DND-41 (cell line): Measurements from ENCODE around the gene CTPS2.

Source experiments
- ATAC-seq: fragments of 200-7000 bp; cut with Tn5 transposase; 3 replicates; pipeline ENCODE4 v1.9.1; 2021; ENCODE audit warnings: low read depth; ENCODE audit not compliant: insufficient read depth
- DNase-seq: peaks from one replicate; pipeline ENCODE4 v3.0.0-alpha.2; 2020
- H2AFZ ChIP-seq: 2 replicates; pipeline ENCODE4 v1.6.0; 2012; ENCODE audit warnings: low read depth, low read length
- H3K27ac ChIP-seq: 2 replicates; pipeline ENCODE4 v1.5.1; 2012; ENCODE audit warnings: low read length, inconsistent platforms
- H3K27me3 ChIP-seq: fragments of 200-600 bp; sonication (generic); 2 replicates; pipeline ENCODE4 v1.6.0; 2012; ENCODE audit warnings: low read length, mild to moderate bottlenecking, inconsistent platforms; ENCODE audit not compliant: insufficient read depth, poor library complexity
- H3K36me3 ChIP-seq: 2 replicates; pipeline ENCODE4 v1.5.1; 2012; ENCODE audit warnings: low read length, inconsistent platforms; ENCODE audit not compliant: insufficient read depth
- H3K4me1 ChIP-seq: 2 replicates; pipeline ENCODE4 v1.5.1; 2012; ENCODE audit warnings: mild to moderate bottlenecking, low read length; ENCODE audit not compliant: insufficient read depth
- H3K4me2 ChIP-seq: 2 replicates; pipeline ENCODE4 v1.6.0; 2012; ENCODE audit warnings: mild to moderate bottlenecking, moderate library complexity, low read length, inconsistent platforms; ENCODE audit not compliant: insufficient read depth
- H3K4me3 ChIP-seq, 2 experiments: fragments of 200-600 bp in 1 of 2; shearing (Covaris generic) in 1 of 2; 2 replicates each; pipeline ENCODE4 v1.5.1; 2012 to 2016; ENCODE audit warnings: inconsistent platforms in 2 of 2, low read length in 2 of 2, mild to moderate bottlenecking in 2 of 2, low read depth in 1 of 2, moderate library complexity in 1 of 2
- H3K79me2 ChIP-seq: 2 replicates; pipeline ENCODE4 v1.6.0; 2012; ENCODE audit warnings: low read length, inconsistent platforms; ENCODE audit not compliant: insufficient read depth
- H3K9ac ChIP-seq: 2 replicates; pipeline ENCODE4 v1.6.0; 2012; ENCODE audit warnings: low read depth, mild to moderate bottlenecking, inconsistent platforms, low read length, moderate library complexity
- H3K9me3 ChIP-seq: 2 replicates; pipeline ENCODE4 v1.5.1; 2012; ENCODE audit warnings: low read length, moderate library complexity, mild to moderate bottlenecking, inconsistent platforms; ENCODE audit not compliant: insufficient read depth, severe bottlenecking
- H4K20me1 ChIP-seq: 2 replicates; pipeline ENCODE4 v1.6.0; 2012; ENCODE audit warnings: low read length; ENCODE audit not compliant: insufficient read depth
- EZH2 ChIP-seq: IDR thresholded peaks from 3 replicates; pipeline ENCODE4 v1.6.1; 2012; ENCODE audit warnings: borderline replicate concordance, low read depth, mild to moderate bottlenecking, moderate library complexity, low read length, inconsistent platforms; ENCODE audit not compliant: severe bottlenecking
- TF ChIP-seq, protein P1 (sequence below): IDR thresholded peaks from 2 replicates; pipeline ENCODE4 v1.5.1; 2012; ENCODE audit warnings: borderline replicate concordance, low read length, moderate library complexity, mild to moderate bottlenecking; ENCODE audit not compliant: poor library complexity, severe bottlenecking; ENCODE audit errors: extremely low read depth

CTPS2 gene

GRCh38 chrX:16658284-16658683 lies 54.2 kb downstream of the CTPS2 start:
- no peaks in the 10 kb centered on the region for H4K20me1 ChIP-seq
- TF ChIP-seq, protein P1, sequence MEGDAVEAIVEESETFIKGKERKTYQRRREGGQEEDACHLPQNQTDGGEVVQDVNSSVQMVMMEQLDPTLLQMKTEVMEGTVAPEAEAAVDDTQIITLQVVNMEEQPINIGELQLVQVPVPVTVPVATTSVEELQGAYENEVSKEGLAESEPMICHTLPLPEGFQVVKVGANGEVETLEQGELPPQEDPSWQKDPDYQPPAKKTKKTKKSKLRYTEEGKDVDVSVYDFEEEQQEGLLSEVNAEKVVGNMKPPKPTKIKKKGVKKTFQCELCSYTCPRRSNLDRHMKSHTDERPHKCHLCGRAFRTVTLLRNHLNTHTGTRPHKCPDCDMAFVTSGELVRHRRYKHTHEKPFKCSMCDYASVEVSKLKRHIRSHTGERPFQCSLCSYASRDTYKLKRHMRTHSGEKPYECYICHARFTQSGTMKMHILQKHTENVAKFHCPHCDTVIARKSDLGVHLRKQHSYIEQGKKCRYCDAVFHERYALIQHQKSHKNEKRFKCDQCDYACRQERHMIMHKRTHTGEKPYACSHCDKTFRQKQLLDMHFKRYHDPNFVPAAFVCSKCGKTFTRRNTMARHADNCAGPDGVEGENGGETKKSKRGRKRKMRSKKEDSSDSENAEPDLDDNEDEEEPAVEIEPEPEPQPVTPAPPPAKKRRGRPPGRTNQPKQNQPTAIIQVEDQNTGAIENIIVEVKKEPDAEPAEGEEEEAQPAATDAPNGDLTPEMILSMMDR, result no peak
- no peak for TF ChIP-seq EZH2
- no peaks in the 10 kb centered on the region for H3K9me3 ChIP-seq
- no peak overlapping the region for H3K9ac ChIP-seq
- H3K79me2 ChIP-seq, result no peaks in the 10 kb centered on the region
- no peaks in the 10 kb centered on the region for H3K4me1 ChIP-seq
- no peak overlapping the region for H3K27ac ChIP-seq
- H2AFZ ChIP-seq, result no peak overlapping the region
- no peaks in the 10 kb centered on the region for H3K36me3 ChIP-seq
- H3K4me3 ChIP-seq, result no peak overlapping the region
- no peak overlapping the region for H3K4me2 ChIP-seq
- ATAC-seq (no peak), DNase-seq (no peak)
- H3K27me3 ChIP-seq, result no peaks in the 10 kb centered on the region

GRCh38 chrX:16654093-16654492 lies 58.4 kb downstream of the CTPS2 start:
- H3K4me1 ChIP-seq, result no peaks in the 10 kb centered on the region
- H3K27me3 ChIP-seq, result no peaks in the 10 kb centered on the region
- H3K4me3 ChIP-seq, result no peak overlapping the region
- TF ChIP-seq, protein P1, result no peak
- no peak for TF ChIP-seq EZH2
- H2AFZ ChIP-seq, result no peak overlapping the region
- no peak for DNase-seq
- H3K27ac ChIP-seq, result no peak overlapping the region
- H3K9ac ChIP-seq, result no peak overlapping the region
- H3K4me2 ChIP-seq, result no peak overlapping the region
- H3K9me3 ChIP-seq, result no peaks in the 10 kb centered on the region
- ATAC-seq, result no peak
- no peaks in the 10 kb centered on the region for H3K79me2 ChIP-seq
- H4K20me1 ChIP-seq, result no peaks in the 10 kb centered on the region
- H3K36me3 ChIP-seq, result no peaks in the 10 kb centered on the region

DNA sequence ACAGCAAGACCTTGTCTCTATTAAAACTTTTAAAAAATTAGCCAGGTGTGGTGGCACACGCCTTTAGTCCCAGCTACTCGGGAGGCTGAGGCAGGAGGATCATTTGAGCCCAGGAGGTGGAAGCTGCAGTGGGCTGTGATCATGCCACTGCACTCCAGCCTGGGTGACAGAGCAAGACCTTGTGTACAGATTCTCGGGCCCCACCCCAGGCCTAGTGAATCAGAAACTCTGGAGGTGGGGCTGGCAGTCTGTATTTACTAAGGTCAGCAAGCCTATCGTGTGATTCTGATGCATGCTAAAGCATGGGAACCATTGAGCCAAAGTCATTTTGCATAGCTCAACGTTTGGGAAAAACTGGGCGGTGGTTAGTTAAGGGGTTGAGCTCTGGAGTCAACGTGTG lies 59.0 kb downstream of the CTPS2 start:
- no peaks in the 10 kb centered on the region for H4K20me1 ChIP-seq
- no peak overlapping the region for H3K4me3 ChIP-seq
- ATAC-seq, result no peak
- H3K9me3 ChIP-seq, result no peaks in the 10 kb centered on the region
- no peak overlapping the region for H2AFZ ChIP-seq
- H3K36me3 ChIP-seq, result no peaks in the 10 kb centered on the region
- DNase-seq, result no peak
- H3K9ac ChIP-seq, result no peak overlapping the region
- H3K27ac ChIP-seq, result no peak overlapping the region
- no peaks in the 10 kb centered on the region for H3K79me2 ChIP-seq
- no peak for TF ChIP-seq EZH2
- TF ChIP-seq, protein P1, result no peak
- no peak overlapping the region for H3K4me2 ChIP-seq
- H3K4me1 ChIP-seq, result no peaks in the 10 kb centered on the region
- no peaks in the 10 kb centered on the region for H3K27me3 ChIP-seq

DNA sequence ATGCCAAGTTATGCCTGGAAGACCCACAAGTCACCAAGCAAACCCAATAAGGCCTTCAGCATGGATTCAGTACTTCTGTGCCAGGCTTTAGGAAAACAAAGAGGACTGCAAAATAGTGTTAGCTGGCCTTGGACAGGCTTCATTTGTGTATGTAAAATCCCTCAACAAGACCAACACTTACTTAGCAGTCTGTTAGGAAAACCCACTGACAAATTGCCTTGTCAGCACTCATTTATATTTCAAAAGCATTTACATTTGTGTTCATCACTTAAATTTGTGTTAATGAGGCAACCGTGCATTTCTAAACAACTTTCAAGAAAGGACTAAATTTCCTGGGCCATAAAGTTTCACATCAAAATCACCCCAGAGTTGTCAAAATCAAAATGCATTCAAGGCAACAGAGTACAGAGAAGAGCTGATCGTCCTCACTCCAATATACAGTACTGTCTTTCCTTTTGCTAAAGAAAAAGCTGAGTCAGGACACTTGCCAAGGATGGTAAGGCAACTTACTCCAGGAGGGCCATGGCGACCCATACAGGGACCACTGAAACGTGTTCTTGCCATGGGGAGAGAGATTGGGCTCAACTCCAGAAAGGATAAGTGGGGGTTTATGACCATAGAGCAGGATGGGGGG lies 61.0 kb downstream of the CTPS2 start:
- Histone ChIP-seq H3K27ac (no peak overlapping the region), H3K4me1 (no peaks in the 10 kb centered on the region), H3K36me3 (no peaks in the 10 kb centered on the region), H3K27me3 (no peaks in the 10 kb centered on the region), H3K9ac (no peak overlapping the region), H3K4me3 (no peak overlapping the region), H3K4me2 (no peak overlapping the region), H3K9me3 (no peaks in the 10 kb centered on the region), H4K20me1 (no peaks in the 10 kb centered on the region), H2AFZ (no peak overlapping the region), H3K79me2 (no peaks in the 10 kb centered on the region)
- ATAC-seq, result no peak
- DNase-seq, result no peak
- TF ChIP-seq, protein P1, result no peak
- TF ChIP-seq EZH2, result no peak
